ENCODE results near the gene KIAA0513. TPM values are rescaled to one million over a fixed set of nuclear protein-coding genes. Genes with fewer than 3 reads are reported as not detected.

Gene KIAA0513
- total RNA-seq, 1 experiment from 2014 or later: 8.7 TPM

DNA sequence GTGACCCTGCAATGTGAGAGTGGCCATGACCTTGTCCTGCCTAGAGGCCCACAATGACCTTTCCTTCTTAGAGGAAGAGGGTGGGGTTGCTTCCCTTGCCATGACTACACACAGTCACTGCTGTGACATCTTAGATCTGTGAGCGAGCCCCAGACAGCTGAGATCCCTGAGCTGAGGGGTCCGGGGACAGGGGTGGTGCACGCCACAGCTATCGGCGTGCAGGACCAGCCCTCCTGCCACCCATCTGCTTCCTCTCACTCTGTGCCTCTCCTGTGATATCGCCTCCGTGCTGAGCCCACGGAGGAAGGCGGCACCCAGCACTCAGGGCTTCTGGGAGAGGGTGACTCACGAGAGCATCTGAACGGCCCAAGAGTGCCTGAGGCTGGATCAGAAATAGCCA is 35.2 kb downstream of the KIAA0513 start:
- BruUV-seq (replicated peaks): no TSS peak
- Histone ChIP-seq H3K36me3 (ENCODE audit: control insufficient read depth, insufficient read depth, low read length) (no peaks in the 10 kb centered on the region), H3K4me1 (ENCODE audit: control insufficient read depth, insufficient read depth, low read length) (no peaks in the 10 kb centered on the region), H3K9me3 (ENCODE audit: control insufficient read depth, insufficient read depth, low read depth, low read length) (no peaks in the 10 kb centered on the region), H3K27ac (ENCODE audit: low read length) (no peak overlapping the region), H3K4me3 (ENCODE audit: low read depth in 2 of 2, low read length in 2 of 2) (no peak overlapping the region), H3K27me3 (ENCODE audit: control insufficient read depth, insufficient read depth, low read length) (no peaks in the 10 kb centered on the region)
- in situ Hi-C loops (cut with HindIII; ENCODE audit: low pct_unique_long_range_greater_than_20kb, low sequenced_read_pairs) (no loop called here), intact Hi-C loops (cut with micrococcal nuclease; ENCODE audit: unreplicated experiment) (no loop called here)
- ChIA-PET POLR2A (no interaction called here), CTCF (no interaction called here)
- DNase-seq (ENCODE audit: low read depth, low spot score): no peak
- no peak for ATAC-seq
- TF ChIP-seq, protein P1, sequence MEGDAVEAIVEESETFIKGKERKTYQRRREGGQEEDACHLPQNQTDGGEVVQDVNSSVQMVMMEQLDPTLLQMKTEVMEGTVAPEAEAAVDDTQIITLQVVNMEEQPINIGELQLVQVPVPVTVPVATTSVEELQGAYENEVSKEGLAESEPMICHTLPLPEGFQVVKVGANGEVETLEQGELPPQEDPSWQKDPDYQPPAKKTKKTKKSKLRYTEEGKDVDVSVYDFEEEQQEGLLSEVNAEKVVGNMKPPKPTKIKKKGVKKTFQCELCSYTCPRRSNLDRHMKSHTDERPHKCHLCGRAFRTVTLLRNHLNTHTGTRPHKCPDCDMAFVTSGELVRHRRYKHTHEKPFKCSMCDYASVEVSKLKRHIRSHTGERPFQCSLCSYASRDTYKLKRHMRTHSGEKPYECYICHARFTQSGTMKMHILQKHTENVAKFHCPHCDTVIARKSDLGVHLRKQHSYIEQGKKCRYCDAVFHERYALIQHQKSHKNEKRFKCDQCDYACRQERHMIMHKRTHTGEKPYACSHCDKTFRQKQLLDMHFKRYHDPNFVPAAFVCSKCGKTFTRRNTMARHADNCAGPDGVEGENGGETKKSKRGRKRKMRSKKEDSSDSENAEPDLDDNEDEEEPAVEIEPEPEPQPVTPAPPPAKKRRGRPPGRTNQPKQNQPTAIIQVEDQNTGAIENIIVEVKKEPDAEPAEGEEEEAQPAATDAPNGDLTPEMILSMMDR (IDR thresholded peaks at IDR 0.05): no peak
- TF ChIP-seq SIN3A (IDR thresholded peaks at IDR 0.05; ENCODE audit: borderline replicate concordance, insufficient read depth, low read depth, low read length): no peak
- TF ChIP-seq TCF7L2 (IDR thresholded peaks at IDR 0.05; ENCODE audit: low read depth, low read length): no peak
- no peak for TF ChIP-seq POLR2AphosphoS5 (IDR thresholded peaks at IDR 0.05; ENCODE audit: low read depth, low read length)
- TF ChIP-seq, protein P2, sequence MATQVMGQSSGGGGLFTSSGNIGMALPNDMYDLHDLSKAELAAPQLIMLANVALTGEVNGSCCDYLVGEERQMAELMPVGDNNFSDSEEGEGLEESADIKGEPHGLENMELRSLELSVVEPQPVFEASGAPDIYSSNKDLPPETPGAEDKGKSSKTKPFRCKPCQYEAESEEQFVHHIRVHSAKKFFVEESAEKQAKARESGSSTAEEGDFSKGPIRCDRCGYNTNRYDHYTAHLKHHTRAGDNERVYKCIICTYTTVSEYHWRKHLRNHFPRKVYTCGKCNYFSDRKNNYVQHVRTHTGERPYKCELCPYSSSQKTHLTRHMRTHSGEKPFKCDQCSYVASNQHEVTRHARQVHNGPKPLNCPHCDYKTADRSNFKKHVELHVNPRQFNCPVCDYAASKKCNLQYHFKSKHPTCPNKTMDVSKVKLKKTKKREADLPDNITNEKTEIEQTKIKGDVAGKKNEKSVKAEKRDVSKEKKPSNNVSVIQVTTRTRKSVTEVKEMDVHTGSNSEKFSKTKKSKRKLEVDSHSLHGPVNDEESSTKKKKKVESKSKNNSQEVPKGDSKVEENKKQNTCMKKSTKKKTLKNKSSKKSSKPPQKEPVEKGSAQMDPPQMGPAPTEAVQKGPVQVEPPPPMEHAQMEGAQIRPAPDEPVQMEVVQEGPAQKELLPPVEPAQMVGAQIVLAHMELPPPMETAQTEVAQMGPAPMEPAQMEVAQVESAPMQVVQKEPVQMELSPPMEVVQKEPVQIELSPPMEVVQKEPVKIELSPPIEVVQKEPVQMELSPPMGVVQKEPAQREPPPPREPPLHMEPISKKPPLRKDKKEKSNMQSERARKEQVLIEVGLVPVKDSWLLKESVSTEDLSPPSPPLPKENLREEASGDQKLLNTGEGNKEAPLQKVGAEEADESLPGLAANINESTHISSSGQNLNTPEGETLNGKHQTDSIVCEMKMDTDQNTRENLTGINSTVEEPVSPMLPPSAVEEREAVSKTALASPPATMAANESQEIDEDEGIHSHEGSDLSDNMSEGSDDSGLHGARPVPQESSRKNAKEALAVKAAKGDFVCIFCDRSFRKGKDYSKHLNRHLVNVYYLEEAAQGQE (IDR thresholded peaks at IDR 0.05; ENCODE audit: insufficient read depth in 1 of 2, low read depth in 2 of 2, low read length in 1 of 2): no peak

DNA sequence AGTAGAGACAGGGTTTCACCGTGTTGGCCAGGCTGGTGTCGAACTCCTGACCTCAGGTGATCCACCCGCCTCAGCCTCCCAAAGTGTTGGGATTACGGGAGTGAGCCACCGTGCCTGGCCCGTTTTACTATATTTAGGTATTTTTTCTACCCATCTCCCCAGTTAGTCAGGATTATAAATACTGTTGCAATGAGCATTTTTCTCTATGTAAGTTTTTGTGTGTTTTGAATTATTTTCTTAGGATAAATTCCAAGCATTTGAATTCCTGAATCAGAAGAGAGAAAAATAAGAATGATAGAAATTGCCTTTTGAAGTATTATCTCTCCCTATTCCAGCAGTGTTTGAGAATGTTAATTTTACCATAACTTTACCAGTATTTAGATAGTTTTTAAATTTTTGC is 36.6 kb downstream of the KIAA0513 start:
- intact Hi-C loops (cut with micrococcal nuclease; ENCODE audit: unreplicated experiment): no loop called here
- ATAC-seq (no peak), DNase-seq (ENCODE audit: low read depth, low spot score) (no peak)
- ChIA-PET CTCF (no interaction called here), POLR2A (no interaction called here)
- no peak overlapping the region for H3K27ac ChIP-seq (ENCODE audit: low read length)
- no peak overlapping the region for H3K4me3 ChIP-seq (ENCODE audit: low read depth in 2 of 2, low read length in 2 of 2)
- BruUV-seq (replicated peaks): no TSS peak
- H3K4me1 ChIP-seq (ENCODE audit: control insufficient read depth, insufficient read depth, low read length): no peaks in the 10 kb centered on the region
- no peaks in the 10 kb centered on the region for H3K36me3 ChIP-seq (ENCODE audit: control insufficient read depth, insufficient read depth, low read length)
- H3K27me3 ChIP-seq (ENCODE audit: control insufficient read depth, insufficient read depth, low read length): no peaks in the 10 kb centered on the region
- TF ChIP-seq SIN3A (IDR thresholded peaks at IDR 0.05; ENCODE audit: borderline replicate concordance, insufficient read depth, low read depth, low read length) (no peak), POLR2AphosphoS5 (IDR thresholded peaks at IDR 0.05; ENCODE audit: low read depth, low read length) (no peak), TCF7L2 (IDR thresholded peaks at IDR 0.05; ENCODE audit: low read depth, low read length) (no peak)
- TF ChIP-seq, protein P1 (IDR thresholded peaks at IDR 0.05): no peak
- TF ChIP-seq, protein P2 (IDR thresholded peaks at IDR 0.05; ENCODE audit: insufficient read depth in 1 of 2, low read depth in 2 of 2, low read length in 1 of 2): no peak
- in situ Hi-C loops (cut with HindIII; ENCODE audit: low pct_unique_long_range_greater_than_20kb, low sequenced_read_pairs): no loop called here
- H3K9me3 ChIP-seq (ENCODE audit: control insufficient read depth, insufficient read depth, low read depth, low read length): no peaks in the 10 kb centered on the region
